ENCODE data around the gene PLEKHO1.

The PLEKHO1 gene

GRCh38 chr1:150150133-150151021 is 661 bp downstream of the PLEKHO1 start:
- no peak for DNase-seq (ENCODE audit: low read depth in 2 of 2)

- peak in 1 of 2 donors; percentile 61 for DNase-seq (ENCODE audit: low read depth in 2 of 2)
Measured at GRCh38 chr1:150151291-150152181, 1.8 kb downstream of the PLEKHO1 start.

GRCh38 chr1:150152182-150152536 is 2.4 kb downstream of the PLEKHO1 start:
- no peak for DNase-seq (ENCODE audit: low read depth in 2 of 2)

GRCh38 chr1:150152772-150153456 is 3.2 kb downstream of the PLEKHO1 start:
- no peak for DNase-seq (ENCODE audit: low read depth in 2 of 2)

GRCh38 chr1:150154143-150154542 is 4.4 kb downstream of the PLEKHO1 start:
- no peak for DNase-seq (ENCODE audit: low read depth in 2 of 2)

GRCh38 chr1:150155413-150156071 is 5.8 kb downstream of the PLEKHO1 start:
- no peak for DNase-seq (ENCODE audit: low read depth in 2 of 2)

- no peak for DNase-seq (ENCODE audit: low read depth in 2 of 2)
Measured at GRCh38 chr1:150156868-150157603, 7.3 kb downstream of the PLEKHO1 start.

- DNase-seq (ENCODE audit: low read depth in 2 of 2): no peak
Measured at GRCh38 chr1:150159550-150159949, 9.8 kb downstream of the PLEKHO1 start.

- DNase-seq (ENCODE audit: low read depth in 2 of 2): no peak
Measured at GRCh38 chr1:150160964-150161621, 11.4 kb downstream of the PLEKHO1 start.

- no peak for DNase-seq (ENCODE audit: low read depth in 2 of 2)
Measured at GRCh38 chr1:150161747-150162581, 12.2 kb downstream of the PLEKHO1 start.

GRCh38 chr1:150162582-150162861 is 12.8 kb downstream of the PLEKHO1 start:
- no peak for DNase-seq (ENCODE audit: low read depth in 2 of 2)

GRCh38 chr1:150162862-150163706 is 13.4 kb downstream of the PLEKHO1 start:
- DNase-seq (ENCODE audit: low read depth in 2 of 2): no peak

- no peak for DNase-seq (ENCODE audit: low read depth in 2 of 2)
Measured at GRCh38 chr1:150164224-150164623, 14.5 kb downstream of the PLEKHO1 start.

GRCh38 chr1:150164779-150165178 is 15.1 kb downstream of the PLEKHO1 start:
- DNase-seq (ENCODE audit: low read depth in 2 of 2): no peak

GRCh38 chr1:150165622-150166612 is 16.2 kb downstream of the PLEKHO1 start:
- DNase-seq (ENCODE audit: low read depth in 2 of 2): peak in 1 of 2 donors; percentile 23

GRCh38 chr1:150168960-150169601 is 19.4 kb downstream of the PLEKHO1 start:
- peak in 1 of 2 donors; percentile 24 for DNase-seq (ENCODE audit: low read depth in 2 of 2)

GRCh38 chr1:150171801-150172200 is 22.1 kb downstream of the PLEKHO1 start:
- DNase-seq (ENCODE audit: low read depth in 2 of 2): no peak

Data from stimulated activated CD4-positive, alpha-beta T cell treated with anti-CD3 and anti-CD28 coated beads, Interleukin-1b, Interleukin-23, amount 100 ng/mL, for 1 hour (primary cell).